NOMO-1 (cell line): ENCODE data around the gene MYOG.

Source experiments
- DNase-seq, 2 experiments: peaks; one replicate each; lab custom pipeline; 2025; ENCODE audit not compliant: unreplicated experiment in 2 of 2; lab: John Stamatoyannopoulos, UW

MYOG gene

GRCh38 chr1:203091199-203091477, 5.3 kb upstream of the MYOG start:
- no peak for DNase-seq

GRCh38 chr1:203090421-203091198, 4.8 kb upstream of the MYOG start:
- no peak for DNase-seq

- no peak for DNase-seq
Observed at GRCh38 chr1:203089651-203090045, 3.8 kb upstream of the MYOG start.

GRCh38 chr1:203089001-203089650, 3.3 kb upstream of the MYOG start:
- no peak for DNase-seq

- DNase-seq: no peak
Observed at GRCh38 chr1:203088441-203088840, 2.6 kb upstream of the MYOG start.

- no peak for DNase-seq
Observed at GRCh38 chr1:203086992-203087763, 1.4 kb upstream of the MYOG start.

- no peak for DNase-seq
Observed at GRCh38 chr1:203084588-203085527, 954 bp downstream of the MYOG start.

- no peak for DNase-seq
Observed at GRCh38 chr1:203083463-203083921, 2.3 kb downstream of the MYOG start.

GRCh38 chr1:203082571-203083462, 3.0 kb downstream of the MYOG start:
- peak; percentile 12 to 48 for DNase-seq

- no peak for DNase-seq
Observed at GRCh38 chr1:203082231-203082505, 3.6 kb downstream of the MYOG start.

GRCh38 chr1:203081465-203082230, 4.2 kb downstream of the MYOG start:
- DNase-seq: no peak

- DNase-seq: no peak
Observed at GRCh38 chr1:203080456-203080855, 5.4 kb downstream of the MYOG start.

GRCh38 chr1:203078478-203078877, 7.3 kb downstream of the MYOG start:
- DNase-seq: no peak

GRCh38 chr1:203077956-203078355, 7.9 kb downstream of the MYOG start:
- no peak for DNase-seq

- no peak for DNase-seq
Observed at GRCh38 chr1:203077367-203077766, 8.4 kb downstream of the MYOG start.

GRCh38 chr1:203076031-203076511, 9.7 kb downstream of the MYOG start:
- peak; percentile 31 to 49 for DNase-seq

GRCh38 chr1:203075236-203076030, 10.4 kb downstream of the MYOG start:
- DNase-seq: peak in 1 of 2 experiments; percentile 20

GRCh38 chr1:203074610-203075009, 11.2 kb downstream of the MYOG start:
- no peak for DNase-seq
